ENCODE data around the gene TMEM167B.

- TF ChIP-seq, protein P1, sequence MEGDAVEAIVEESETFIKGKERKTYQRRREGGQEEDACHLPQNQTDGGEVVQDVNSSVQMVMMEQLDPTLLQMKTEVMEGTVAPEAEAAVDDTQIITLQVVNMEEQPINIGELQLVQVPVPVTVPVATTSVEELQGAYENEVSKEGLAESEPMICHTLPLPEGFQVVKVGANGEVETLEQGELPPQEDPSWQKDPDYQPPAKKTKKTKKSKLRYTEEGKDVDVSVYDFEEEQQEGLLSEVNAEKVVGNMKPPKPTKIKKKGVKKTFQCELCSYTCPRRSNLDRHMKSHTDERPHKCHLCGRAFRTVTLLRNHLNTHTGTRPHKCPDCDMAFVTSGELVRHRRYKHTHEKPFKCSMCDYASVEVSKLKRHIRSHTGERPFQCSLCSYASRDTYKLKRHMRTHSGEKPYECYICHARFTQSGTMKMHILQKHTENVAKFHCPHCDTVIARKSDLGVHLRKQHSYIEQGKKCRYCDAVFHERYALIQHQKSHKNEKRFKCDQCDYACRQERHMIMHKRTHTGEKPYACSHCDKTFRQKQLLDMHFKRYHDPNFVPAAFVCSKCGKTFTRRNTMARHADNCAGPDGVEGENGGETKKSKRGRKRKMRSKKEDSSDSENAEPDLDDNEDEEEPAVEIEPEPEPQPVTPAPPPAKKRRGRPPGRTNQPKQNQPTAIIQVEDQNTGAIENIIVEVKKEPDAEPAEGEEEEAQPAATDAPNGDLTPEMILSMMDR (IDR thresholded peaks at IDR 0.05; ENCODE audit: borderline replicate concordance, extremely low read depth, low read length, poor library complexity, severe bottlenecking) = no peak
- no peak for TF ChIP-seq EZH2 (IDR thresholded peaks at IDR 0.05; ENCODE audit: borderline replicate concordance, low read depth, low read length, severe bottlenecking)
Observed at GRCh38 chr1:109045595-109045994, 45.0 kb upstream of the TMEM167B start.

Measured in DND-41 (cell line).